ENCODE results near the gene INTS3. TPM values are rescaled to one million over a fixed set of nuclear protein-coding genes. Genes with fewer than 3 reads are reported as not detected.
A peak's percentile ranks its signal among the peaks of the same experiment; 100 is the strongest.

INTS3 gene
- total RNA-seq, 6 donors from 2014 or later, result 58.2 to 159 (median 63.1) TPM

DNA sequence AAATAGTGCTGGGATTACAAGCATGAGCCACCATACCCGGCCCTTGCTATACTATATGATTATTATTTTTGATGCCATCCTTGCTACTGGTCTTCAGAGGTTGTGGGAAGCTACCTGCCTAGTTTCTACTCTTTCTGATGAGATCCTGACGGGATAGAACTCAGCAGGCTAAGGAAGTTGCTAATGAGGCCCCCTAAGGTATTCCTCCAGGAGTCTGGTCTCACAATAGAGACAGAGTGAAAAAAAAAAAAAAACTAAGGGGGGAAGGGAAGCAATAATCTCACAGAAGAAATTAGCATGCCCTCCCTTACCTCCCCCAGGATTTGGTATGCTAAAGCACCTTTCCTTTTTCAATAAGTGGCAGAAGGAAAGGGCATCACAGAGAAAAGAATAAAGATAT is 17.6 kb downstream of the INTS3 start:
- Histone ChIP-seq H3K9me3 (no peaks in the 10 kb centered on the region), H3K36me3 (peaks cover 5 to 87% (median 55%) of the 10 kb centered on the region in 4 donors), H3K27ac (peak overlapping the region in 1 of 4 donors; percentile 40), H3K27me3 (no peaks in the 10 kb centered on the region), H3K4me1 (peaks cover 21 to 26% (median 24%) of the 10 kb centered on the region in 4 donors), H3K4me3 (no peak overlapping the region)
- DNase-seq, result no peak
- TF ChIP-seq POLR2A (IDR thresholded peaks at IDR 0.05), result no peak
- no peak for TF ChIP-seq EP300 (IDR thresholded peaks at IDR 0.05)
- ATAC-seq (ENCODE audit: low FRiP score in 2 of 2), result no peak
- 94 to 96% methylated on average over 2 of the region's 2 CpGs for WGBS, 2 donors

DNA sequence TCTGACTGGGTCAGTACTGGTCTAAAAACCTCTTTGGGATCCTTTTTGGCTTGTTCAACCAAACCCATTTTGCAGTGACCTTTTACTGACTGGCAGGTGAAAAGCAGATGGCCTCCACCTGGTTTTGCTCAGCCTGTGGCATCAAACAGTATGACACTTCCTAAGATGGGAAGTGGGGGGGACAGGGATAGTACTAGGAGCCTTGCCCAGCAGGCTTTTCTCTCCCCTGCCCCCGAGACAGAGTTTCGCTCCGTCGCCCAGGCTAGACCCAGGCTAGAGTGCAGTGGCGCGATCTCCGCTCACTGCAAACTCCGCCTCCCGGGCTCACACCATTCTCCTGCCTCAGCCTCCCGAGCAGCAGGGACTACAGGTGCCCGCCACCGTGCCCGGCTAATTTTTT is 18.3 kb downstream of the INTS3 start:
- H3K4me3 ChIP-seq, result no peak overlapping the region
- no peaks in the 10 kb centered on the region for H3K9me3 ChIP-seq
- peaks cover 26 to 34% (median 31%) of the 10 kb centered on the region in 4 donors for H3K4me1 ChIP-seq
- DNase-seq, result no peak
- peak overlapping the region in 1 of 4 donors; percentile 40 for H3K27ac ChIP-seq
- H3K36me3 ChIP-seq, result peaks cover 4 to 86% (median 48%) of the 10 kb centered on the region in 4 donors
- WGBS, 2 donors, result 89 to 98% methylated on average over 13 of the region's 13 CpGs
- H3K27me3 ChIP-seq, result no peaks in the 10 kb centered on the region
- TF ChIP-seq, protein P1, sequence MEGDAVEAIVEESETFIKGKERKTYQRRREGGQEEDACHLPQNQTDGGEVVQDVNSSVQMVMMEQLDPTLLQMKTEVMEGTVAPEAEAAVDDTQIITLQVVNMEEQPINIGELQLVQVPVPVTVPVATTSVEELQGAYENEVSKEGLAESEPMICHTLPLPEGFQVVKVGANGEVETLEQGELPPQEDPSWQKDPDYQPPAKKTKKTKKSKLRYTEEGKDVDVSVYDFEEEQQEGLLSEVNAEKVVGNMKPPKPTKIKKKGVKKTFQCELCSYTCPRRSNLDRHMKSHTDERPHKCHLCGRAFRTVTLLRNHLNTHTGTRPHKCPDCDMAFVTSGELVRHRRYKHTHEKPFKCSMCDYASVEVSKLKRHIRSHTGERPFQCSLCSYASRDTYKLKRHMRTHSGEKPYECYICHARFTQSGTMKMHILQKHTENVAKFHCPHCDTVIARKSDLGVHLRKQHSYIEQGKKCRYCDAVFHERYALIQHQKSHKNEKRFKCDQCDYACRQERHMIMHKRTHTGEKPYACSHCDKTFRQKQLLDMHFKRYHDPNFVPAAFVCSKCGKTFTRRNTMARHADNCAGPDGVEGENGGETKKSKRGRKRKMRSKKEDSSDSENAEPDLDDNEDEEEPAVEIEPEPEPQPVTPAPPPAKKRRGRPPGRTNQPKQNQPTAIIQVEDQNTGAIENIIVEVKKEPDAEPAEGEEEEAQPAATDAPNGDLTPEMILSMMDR (IDR thresholded peaks at IDR 0.05), result no peak
- TF ChIP-seq POLR2A (IDR thresholded peaks at IDR 0.05) (no peak), POLR2AphosphoS5 (IDR thresholded peaks at IDR 0.05) (no peak), EP300 (IDR thresholded peaks at IDR 0.05) (no peak)
- no peak for ATAC-seq (ENCODE audit: low FRiP score in 2 of 2)

- peaks cover 0 to 87% (median 41%) of the 10 kb centered on the region in 4 donors for H3K36me3 ChIP-seq
- 43 to 52% methylated on average over 2 of the region's 2 CpGs for WGBS, 2 donors
- no peaks in the 10 kb centered on the region for H3K9me3 ChIP-seq
- H3K27me3 ChIP-seq, result no peaks in the 10 kb centered on the region
- H3K4me3 ChIP-seq, result no peak overlapping the region
- ATAC-seq (ENCODE audit: low FRiP score in 2 of 2), result no peak
- H3K27ac ChIP-seq, result peak overlapping the region; percentile 11 to 85 (median 66)
- TF ChIP-seq EP300 (IDR thresholded peaks at IDR 0.05), result no peak
- TF ChIP-seq, protein P1 (IDR thresholded peaks at IDR 0.05), result no peak
- no peak for TF ChIP-seq POLR2A (IDR thresholded peaks at IDR 0.05)
- no peak for DNase-seq
- peaks cover 43 to 50% (median 45%) of the 10 kb centered on the region in 4 donors for H3K4me1 ChIP-seq
Measured at GRCh38 chr1:153748903-153749302, 21.1 kb downstream of the INTS3 start.

DNA sequence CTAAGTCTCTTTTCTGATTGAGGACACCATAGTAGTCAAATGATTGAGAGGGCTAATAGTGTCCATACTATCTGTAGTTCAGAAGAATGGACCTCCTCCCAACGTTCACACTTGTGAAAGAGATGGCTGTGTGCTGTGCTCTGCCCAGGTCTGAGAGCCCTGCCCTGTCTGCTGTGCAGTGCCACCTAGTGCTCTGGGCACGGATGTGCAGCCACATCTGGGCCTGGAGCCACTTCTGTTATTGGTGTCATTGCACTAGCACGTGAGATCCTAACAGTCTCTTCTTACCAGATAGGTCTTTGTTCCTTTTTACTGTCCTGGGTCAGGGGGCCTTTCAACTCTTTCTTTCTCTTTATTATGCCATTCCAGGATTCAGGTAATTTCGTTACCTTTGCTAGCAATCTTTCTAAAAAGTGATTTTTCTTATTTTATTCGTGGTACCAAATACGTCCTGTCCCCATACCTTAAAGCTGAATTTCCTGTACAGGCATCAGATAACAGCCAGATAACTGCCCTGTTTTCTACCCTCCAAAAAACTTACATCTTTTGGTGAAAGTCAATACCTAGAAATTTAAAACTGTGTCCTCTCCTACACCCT is 21.7 kb downstream of the INTS3 start:
- peaks cover 43 to 50% (median 45%) of the 10 kb centered on the region in 4 donors for H3K4me1 ChIP-seq
- TF ChIP-seq, protein P1 (IDR thresholded peaks at IDR 0.05), result peak; percentile 86 to 93 (median 90)
- TF ChIP-seq EP300 (IDR thresholded peaks at IDR 0.05) (no peak), POLR2AphosphoS5 (IDR thresholded peaks at IDR 0.05) (peak; percentile 35 to 45), POLR2A (IDR thresholded peaks at IDR 0.05) (no peak)
- peak overlapping the region; percentile 77 to 85 (median 80) for H3K27ac ChIP-seq
- WGBS, 2 donors, result 28 to 35% methylated on average over 6 of the region's 6 CpGs
- H3K36me3 ChIP-seq, result peaks cover 1 to 87% (median 41%) of the 10 kb centered on the region in 4 donors
- DNase-seq (peak; percentile 60 to 96), ATAC-seq (ENCODE audit: low FRiP score in 2 of 2) (peak; percentile 95 to 96)
- no peak overlapping the region for H3K4me3 ChIP-seq
- no peaks in the 10 kb centered on the region for H3K9me3 ChIP-seq
- H3K27me3 ChIP-seq, result no peaks in the 10 kb centered on the region

DNA sequence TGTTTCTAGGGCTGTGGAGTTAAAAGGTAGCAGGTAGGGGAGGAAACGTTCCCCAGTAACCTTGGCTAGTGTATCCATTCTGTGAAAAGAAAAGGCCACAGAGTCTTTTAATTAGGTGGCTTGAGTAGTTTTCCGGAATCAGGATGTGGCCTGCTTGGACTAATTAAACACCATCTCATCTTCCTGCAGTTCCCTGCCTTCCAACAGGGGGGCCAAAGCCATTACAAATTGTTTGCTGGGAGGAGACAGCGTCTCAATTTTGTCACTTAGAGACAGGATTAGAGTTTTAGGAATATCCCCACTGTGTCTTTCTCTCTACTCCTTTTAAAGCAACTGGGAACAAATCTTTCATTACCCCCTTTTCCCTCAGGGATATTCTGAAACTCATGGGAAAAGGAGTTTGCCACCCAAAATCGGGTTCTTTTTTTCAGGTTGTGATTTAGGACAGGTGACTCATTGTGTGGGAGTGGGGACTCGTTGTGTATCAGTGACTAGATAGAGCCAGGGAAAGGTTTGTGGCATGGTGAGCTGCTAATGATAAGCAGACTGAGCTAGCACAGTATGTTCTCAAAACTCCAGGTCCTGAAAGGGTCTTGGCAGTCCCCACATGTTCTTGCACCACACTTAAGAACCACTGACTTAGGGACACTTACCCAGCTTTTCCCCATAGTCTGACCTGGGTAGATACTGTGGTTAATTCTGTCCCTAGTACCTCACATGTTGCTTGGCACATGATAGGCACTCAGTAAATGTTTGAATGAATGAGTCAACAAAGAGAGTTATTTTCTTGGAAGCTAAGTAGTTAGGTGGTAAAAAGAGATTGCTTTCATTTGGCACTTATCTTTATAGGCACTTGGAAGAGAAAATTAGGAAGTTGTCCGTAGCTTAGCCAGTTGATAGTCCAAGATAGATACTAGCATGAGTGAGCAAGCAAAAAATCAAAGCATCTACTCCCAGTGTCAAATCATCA is 22.5 kb downstream of the INTS3 start:
- 51 to 52% methylated on average over 6 of the region's 6 CpGs for WGBS, 2 donors
- H3K9me3 ChIP-seq, result no peaks in the 10 kb centered on the region
- no peak overlapping the region for H3K4me3 ChIP-seq
- peak overlapping the region; percentile 77 to 85 (median 80) for H3K27ac ChIP-seq
- H3K27me3 ChIP-seq, result no peaks in the 10 kb centered on the region
- DNase-seq (peak in 1 of 2 donors; percentile 79), ATAC-seq (ENCODE audit: low FRiP score in 2 of 2) (peak; percentile 53 to 91)
- peaks cover 4 to 88% (median 44%) of the 10 kb centered on the region in 4 donors for H3K36me3 ChIP-seq
- TF ChIP-seq POLR2A (IDR thresholded peaks at IDR 0.05), result peak in 1 of 4 donors; percentile 53
- peak; percentile 45 to 68 for TF ChIP-seq POLR2AphosphoS5 (IDR thresholded peaks at IDR 0.05)
- TF ChIP-seq EP300 (IDR thresholded peaks at IDR 0.05), result peak; percentile 12 to 97 (median 60)
- TF ChIP-seq, protein P1 (IDR thresholded peaks at IDR 0.05), result peak in 2 of 6 experiments; percentile 25 to 37
- peaks cover 43 to 50% (median 45%) of the 10 kb centered on the region in 4 donors for H3K4me1 ChIP-seq

Measured in upper lobe of left lung (tissue), 6 donors.